HG03469 (cell line): ENCODE results near the gene OR14J1.
"Not testable (repeated sequence)": the region's sequence is repeated elsewhere in the genome, so short reads cannot be mapped to it uniquely, and the experiment has no call there.

Experiments
- ATAC-seq: cut with Tn5 transposase; IDR thresholded peaks from one replicate; pipeline ENCODE4 v1.9.1; 2021; ENCODE audit warnings: mild to moderate bottlenecking, moderate library complexity, moderate number of reproducible peaks; ENCODE audit not compliant: unreplicated experiment

OR14J1 gene, protein sequence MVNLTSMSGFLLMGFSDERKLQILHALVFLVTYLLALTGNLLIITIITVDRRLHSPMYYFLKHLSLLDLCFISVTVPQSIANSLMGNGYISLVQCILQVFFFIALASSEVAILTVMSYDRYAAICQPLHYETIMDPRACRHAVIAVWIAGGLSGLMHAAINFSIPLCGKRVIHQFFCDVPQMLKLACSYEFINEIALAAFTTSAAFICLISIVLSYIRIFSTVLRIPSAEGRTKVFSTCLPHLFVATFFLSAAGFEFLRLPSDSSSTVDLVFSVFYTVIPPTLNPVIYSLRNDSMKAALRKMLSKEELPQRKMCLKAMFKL

DNA sequence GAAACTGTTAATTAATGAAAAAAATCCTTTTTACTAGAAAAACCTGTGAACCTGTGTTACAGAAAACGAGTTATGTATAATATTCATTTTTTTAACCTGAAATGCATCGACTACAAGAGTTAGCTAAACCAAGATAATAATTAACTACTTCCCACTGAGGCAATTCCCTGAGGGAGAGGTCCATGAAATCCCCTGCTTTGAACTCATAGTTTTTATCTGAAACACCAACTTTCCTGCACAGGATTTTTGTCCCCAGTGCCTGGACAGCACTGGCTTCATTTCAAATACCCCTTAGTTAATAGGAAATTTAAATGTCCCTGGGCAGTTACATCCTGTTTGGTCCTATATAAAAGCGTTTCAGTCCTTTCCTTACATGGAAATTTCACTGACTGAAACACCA lies at the start of gene OR14J1:
OR14J1 (plus strand) TSS at position 386 of the 400 bp plus-strand sequence. CDS start 4,989 bp downstream, outside the sequence.
- no peak for ATAC-seq

DNA sequence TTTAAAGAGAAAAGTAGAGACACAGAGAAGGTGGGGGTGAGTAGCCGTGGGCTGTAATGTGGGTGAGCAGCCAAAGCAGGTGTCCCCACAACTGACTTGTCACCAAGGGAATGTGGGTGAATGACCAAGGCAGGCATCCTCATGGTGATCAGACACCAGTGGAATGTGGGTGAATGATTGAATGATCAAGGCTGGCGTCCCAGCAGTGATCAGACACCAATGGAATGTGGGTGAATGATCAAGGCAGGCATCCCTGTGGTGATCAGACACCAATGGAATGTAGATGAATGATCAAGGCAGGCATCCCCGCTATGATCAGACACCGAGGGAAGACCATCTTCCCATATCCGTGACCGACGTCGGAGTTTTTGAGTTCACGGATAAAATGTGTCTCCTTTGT lies 49.8 kb upstream of the OR14J1 start:
- no peak for ATAC-seq

GRCh38 chr6:29255530-29255929 lies 46.0 kb upstream of the OR14J1 start:
- no peak for ATAC-seq

DNA sequence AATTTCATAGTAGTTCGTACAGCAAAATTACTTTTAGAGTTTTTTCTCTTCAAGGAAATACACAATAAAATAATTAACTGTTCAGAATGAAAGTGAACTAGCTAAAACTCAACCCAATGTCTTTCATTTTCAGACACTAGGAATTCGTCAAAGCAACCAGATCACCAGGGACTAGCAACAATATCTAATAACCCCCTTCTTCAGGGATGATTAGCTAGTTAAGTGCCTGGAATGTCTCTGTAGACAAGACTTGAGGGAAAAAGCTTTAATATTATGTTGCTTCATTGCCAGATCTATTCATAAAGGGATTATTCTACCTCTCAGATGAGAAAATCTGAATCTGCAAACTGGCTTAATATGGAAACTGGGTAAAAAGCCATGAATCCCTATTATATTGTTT lies 41.8 kb upstream of the OR14J1 start:
- no peak for ATAC-seq

GRCh38 chr6:29263001-29263400 lies 38.5 kb upstream of the OR14J1 start:
- ATAC-seq = no peak

GRCh38 chr6:29294499-29294914 lies 7.0 kb upstream of the OR14J1 start:
- no peak for ATAC-seq

DNA sequence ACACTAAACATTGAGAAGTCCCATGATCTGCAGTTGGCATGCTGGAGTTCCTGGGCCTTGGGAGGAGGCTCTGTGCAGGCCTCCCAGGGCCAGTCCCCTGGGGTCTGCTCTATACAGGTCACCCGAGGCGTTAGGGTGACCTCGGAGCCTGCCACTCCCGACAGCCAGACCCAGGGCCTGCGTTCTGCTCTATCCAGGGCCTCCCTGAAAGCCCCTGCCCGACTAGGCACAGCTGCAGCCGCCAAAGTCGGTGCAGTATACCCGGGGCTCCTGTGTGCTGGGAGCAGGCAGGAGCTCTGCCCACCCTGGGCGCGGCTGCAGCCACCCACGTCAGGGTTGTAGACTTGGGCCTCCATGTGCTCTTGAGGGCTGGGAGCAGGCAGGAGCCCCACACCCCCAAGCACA lies 6.3 kb upstream of the OR14J1 start:
- no peak for ATAC-seq

DNA sequence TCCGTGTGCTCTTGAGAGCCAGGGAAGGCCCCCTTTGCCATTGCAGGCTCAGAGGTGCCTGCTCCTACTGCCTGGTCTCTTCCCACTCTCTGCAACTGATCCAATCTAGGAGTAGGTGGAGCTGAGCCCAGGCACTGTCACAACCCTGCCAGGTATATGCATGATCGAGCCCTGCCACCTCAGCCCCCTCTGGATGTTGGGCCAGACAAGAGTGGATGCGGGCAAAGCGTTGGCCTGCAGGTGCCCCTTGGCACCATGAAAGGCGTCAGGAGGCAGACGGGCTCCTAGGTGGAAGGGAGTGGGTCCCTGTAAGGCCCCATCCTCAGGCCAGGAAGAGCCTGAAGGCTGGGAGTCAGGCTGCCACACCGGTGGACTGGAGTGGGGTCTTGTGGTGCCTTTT lies 5.9 kb upstream of the OR14J1 start:
- no peak for ATAC-seq

GRCh38 chr6:29319931-29320330 lies 18.4 kb downstream of the OR14J1 start:
- no peak for ATAC-seq

GRCh38 chr6:29323332-29323731 lies 21.8 kb downstream of the OR14J1 start:
- not testable (repeated sequence) for ATAC-seq

DNA sequence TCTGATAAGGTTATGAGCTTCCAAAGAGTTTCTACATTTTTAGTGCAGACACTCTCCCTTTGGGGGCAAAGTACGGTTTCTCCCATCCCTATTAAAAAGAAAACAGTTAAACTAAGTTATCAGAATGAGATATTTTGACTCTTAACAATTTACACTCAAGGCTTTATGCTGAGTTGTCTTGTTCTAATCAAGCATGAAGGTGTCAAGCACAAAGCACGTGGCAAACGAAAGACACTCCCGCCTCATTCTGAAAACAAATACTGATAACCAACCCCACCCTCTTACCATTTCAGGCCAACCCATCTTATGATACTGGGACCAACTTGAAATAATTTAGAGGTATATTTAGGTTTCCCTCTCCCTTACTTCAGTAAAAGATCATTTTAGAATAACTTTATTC lies 24.3 kb downstream of the OR14J1 start:
- no peak for ATAC-seq

GRCh38 chr6:29332676-29333075 lies 31.2 kb downstream of the OR14J1 start:
- no peak for ATAC-seq

DNA sequence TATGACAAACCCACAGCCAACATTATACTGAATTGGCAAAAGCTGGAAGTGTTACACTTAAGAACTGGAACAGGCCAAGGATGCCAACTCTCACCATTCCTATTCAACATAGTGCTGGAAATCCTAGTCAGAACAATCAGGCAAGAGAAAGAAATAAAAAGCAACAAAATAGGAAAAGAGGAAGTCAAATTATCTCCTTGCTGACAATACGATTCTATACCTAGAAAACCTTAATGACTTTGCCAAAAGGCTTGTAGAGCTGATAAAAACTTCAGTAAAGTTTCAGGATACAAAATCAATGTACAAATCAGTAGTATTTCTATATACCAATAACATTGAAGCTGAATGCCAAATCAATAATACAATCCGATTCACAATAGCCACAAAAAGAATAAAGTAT lies 34.8 kb downstream of the OR14J1 start:
- no peak for ATAC-seq

GRCh38 chr6:29345380-29345779 lies 43.9 kb downstream of the OR14J1 start:
- ATAC-seq = no peak

GRCh38 chr6:29349348-29349747 lies 47.8 kb downstream of the OR14J1 start:
- ATAC-seq = not testable (repeated sequence)

- ATAC-seq = no peak
Observed at GRCh38 chr6:29354980-29355379, 53.5 kb downstream of the OR14J1 start.

DNA sequence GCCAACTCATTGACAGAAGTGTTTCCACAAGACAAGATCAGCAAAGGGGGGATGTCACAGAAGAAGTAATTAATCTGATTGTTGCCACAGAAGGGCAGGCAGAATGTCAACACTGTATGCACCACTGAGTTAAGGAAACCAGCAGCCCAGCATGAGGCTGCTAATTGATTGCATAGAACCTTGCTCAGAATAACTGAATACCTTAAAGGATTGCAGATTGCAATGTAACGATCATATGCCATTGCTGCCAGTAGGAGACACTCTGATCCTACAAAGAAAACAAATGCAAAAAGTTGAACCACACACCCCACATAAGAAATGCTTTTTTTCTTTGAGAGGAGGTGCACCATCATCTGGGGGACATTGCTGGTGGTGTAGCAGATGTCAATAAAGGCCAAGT lies 54.1 kb downstream of the OR14J1 start:
- no peak for ATAC-seq
